Panc1 (cell line): ENCODE results near the gene SNAP25.

Source experiments
- CTCF ChIP-seq: fragments of 450-650 bp; IDR thresholded peaks from 2 replicates; pipeline ENCODE4 v1.5.1; 2017; ENCODE audit warnings: mild to moderate bottlenecking
- POLR2AphosphoS5 ChIP-seq: IDR thresholded peaks from 2 replicates; pipeline ENCODE4 v1.6.1; 2012; ENCODE audit warnings: mild to moderate bottlenecking, low read depth, low read length, moderate library complexity
- SIN3A ChIP-seq: IDR thresholded peaks from 2 replicates; pipeline ENCODE4 v1.6.1; 2012; ENCODE audit warnings: low read depth, mild to moderate bottlenecking, low read length, moderate library complexity, borderline replicate concordance; ENCODE audit not compliant: insufficient read depth
- TCF7L2 ChIP-seq: IDR thresholded peaks from 2 replicates; pipeline ENCODE4 v1.6.1; 2011; ENCODE audit warnings: mild to moderate bottlenecking, low read depth, low read length, inconsistent platforms

GRCh38 chr20:10322073-10323012 lies 103.7 kb downstream of the SNAP25 start:
- TF ChIP-seq POLR2AphosphoS5 = no peak
- no peak for TF ChIP-seq CTCF
- TF ChIP-seq TCF7L2 = no peak
- no peak for TF ChIP-seq SIN3A
